DND-41 (cell line): ENCODE measurements around the gene BIRC7.

ENCODE experiments used
- CTCF ChIP-seq: IDR thresholded peaks from 2 replicates; pipeline ENCODE4 v1.5.1; 2012; ENCODE audit warnings: borderline replicate concordance, low read length, moderate library complexity, mild to moderate bottlenecking; ENCODE audit not compliant: poor library complexity, severe bottlenecking; ENCODE audit errors: extremely low read depth
- EZH2 ChIP-seq: IDR thresholded peaks from 3 replicates; pipeline ENCODE4 v1.6.1; 2012; ENCODE audit warnings: borderline replicate concordance, low read depth, mild to moderate bottlenecking, moderate library complexity, low read length, inconsistent platforms; ENCODE audit not compliant: severe bottlenecking

- TF ChIP-seq CTCF (no peak), EZH2 (no peak)
These were observed 45.7 kb upstream of the BIRC7 start for GRCh38 chr20:63189846-63190559.
